Measurements from ENCODE around the gene RBM6.

DNA sequence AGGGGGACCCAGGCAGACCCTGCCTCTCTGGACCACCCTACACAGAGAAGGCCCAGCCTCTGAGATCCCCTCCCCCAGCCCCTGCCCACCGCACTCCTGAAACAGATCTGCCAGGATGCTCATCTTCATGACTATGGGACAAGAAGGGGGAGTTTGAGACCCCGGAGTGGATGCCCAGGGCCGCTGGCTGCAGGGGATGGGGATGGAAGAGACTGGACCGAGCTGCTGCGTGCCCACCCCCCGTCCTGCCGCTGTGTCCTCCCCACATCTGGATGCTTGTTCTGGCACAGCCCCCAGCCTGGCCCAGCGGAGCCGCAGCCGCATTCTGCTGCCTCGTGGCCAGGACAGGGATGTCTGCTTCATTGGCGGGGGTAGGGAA, 184.8 kb downstream of the RBM6 start:
- TF ChIP-seq CTCF (IDR thresholded peaks at IDR 0.05) = no peak
- no peak for TF ChIP-seq POLR2AphosphoS5 (IDR thresholded peaks at IDR 0.05)
